Upper lobe of right lung (tissue), 1 donor: Measurements from ENCODE around the gene SPAM1. TPM values are rescaled to one million over a fixed set of nuclear protein-coding genes. Genes with fewer than 3 reads are reported as not detected.

Experiments used
- ATAC-seq: fragments of 200-7000 bp; cut with Tn5 transposase; one replicate; pipeline ENCODE4 v1.9.1; 2020; ENCODE audit warnings: mild to moderate bottlenecking, moderate library complexity
- DNase-seq: peaks from one replicate; pipeline ENCODE4 v3.0.0-alpha.2; 2020
- H3K27ac ChIP-seq: fragments of 200-600 bp; one replicate; pipeline ENCODE4 v1.8.0; 2022
- H3K27me3 ChIP-seq: fragments of 200-600 bp; one replicate; pipeline ENCODE4 v1.8.0; 2022; ENCODE audit warnings: mild to moderate bottlenecking
- H3K36me3 ChIP-seq: fragments of 200-600 bp; one replicate; pipeline ENCODE4 v1.8.0; 2022
- H3K4me1 ChIP-seq: fragments of 200-600 bp; one replicate; pipeline ENCODE4 v1.8.0; 2022
- H3K4me3 ChIP-seq: fragments of 200-600 bp; one replicate; pipeline ENCODE4 v1.8.0; 2022; ENCODE audit warnings: mild to moderate bottlenecking
- H3K9me3 ChIP-seq: fragments of 200-600 bp; one replicate; pipeline ENCODE4 v1.8.0; 2022
- CTCF ChIP-seq: fragments of 200-600 bp; IDR thresholded peaks from one replicate; pipeline ENCODE4 v1.8.0; 2022; ENCODE audit warnings: antibody characterized with exemption
- intact Hi-C: fragments of 100-400 bp; cut with DNase I; formaldehyde crosslinking; loops from one replicate; pipeline ENCODE4 v1.11.0; 2022
- total RNA-seq: library from RNA; stranded (reverse); fragmentation: NEBNext Ultra II Directional; extraction: Animal tissue kit (Norgen Biotek cat#: 25700); gene quantifications from one replicate; pipeline ENCODE4 v1.2.1, GENCODE V29; 2021
- donor health status: DM: no; HTN: yes; CAD: no; lungs with severe emphysema.

SPAM1 gene
- total RNA-seq, 1 donor from 2014 or later = not detected

- no peaks in the 10 kb centered on the region for H3K27me3 ChIP-seq
- no peaks in the 10 kb centered on the region for H3K36me3 ChIP-seq
- DNase-seq (no peak), ATAC-seq (no peak)
- no peak overlapping the region for H3K4me3 ChIP-seq
- no peaks in the 10 kb centered on the region for H3K9me3 ChIP-seq
- TF ChIP-seq CTCF = no peak
- H3K27ac ChIP-seq = no peak overlapping the region
- no peaks in the 10 kb centered on the region for H3K4me1 ChIP-seq
- intact Hi-C loops = no loop called here
These were observed 52.0 kb downstream of the SPAM1 start for GRCh38 chr7:123977081-123977480.

GRCh38 chr7:123979876-123980275, 54.8 kb downstream of the SPAM1 start:
- no peak for ATAC-seq
- intact Hi-C loops = no loop called here
- TF ChIP-seq CTCF = no peak

DNA sequence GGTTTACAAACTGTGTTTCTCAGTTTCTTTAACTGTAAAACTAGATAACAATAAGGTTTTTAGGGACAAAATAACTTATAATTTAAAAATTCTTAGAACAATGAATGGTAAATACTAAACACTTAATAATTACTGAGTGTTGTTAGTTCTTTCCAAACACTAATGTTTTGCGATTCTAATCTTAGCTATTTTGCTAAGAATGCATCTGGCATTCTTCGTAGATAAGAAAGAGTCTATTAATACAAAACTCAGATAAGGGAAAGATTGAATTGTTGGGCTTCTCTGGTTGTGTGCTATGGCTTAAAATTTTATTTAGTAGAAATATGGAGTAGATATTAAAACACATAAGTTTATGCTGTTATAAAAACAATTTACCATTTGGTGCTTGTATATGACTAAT, 62.4 kb downstream of the SPAM1 start:
- Histone ChIP-seq H3K27me3 (no peaks in the 10 kb centered on the region), H3K27ac (no peak overlapping the region), H3K36me3 (no peaks in the 10 kb centered on the region), H3K9me3 (no peaks in the 10 kb centered on the region), H3K4me3 (no peak overlapping the region), H3K4me1 (no peaks in the 10 kb centered on the region)
- intact Hi-C loops = no loop called here
- ATAC-seq (no peak), DNase-seq (no peak)
- no peak for TF ChIP-seq CTCF

More at GRCh38 chr7:123979876-123980275, 54.8 kb downstream of the SPAM1 start:
- no peaks in the 10 kb centered on the region for H3K36me3 ChIP-seq
- no peaks in the 10 kb centered on the region for H3K27me3 ChIP-seq
- H3K4me3 ChIP-seq = no peak overlapping the region
- no peaks in the 10 kb centered on the region for H3K4me1 ChIP-seq
- no peaks in the 10 kb centered on the region for H3K9me3 ChIP-seq
- DNase-seq = no peak
- no peak overlapping the region for H3K27ac ChIP-seq

- no peak overlapping the region for H3K4me3 ChIP-seq
- DNase-seq (no peak), ATAC-seq (no peak)
- no peak for TF ChIP-seq CTCF
- no peaks in the 10 kb centered on the region for H3K27me3 ChIP-seq
- no peaks in the 10 kb centered on the region for H3K9me3 ChIP-seq
- H3K36me3 ChIP-seq = no peaks in the 10 kb centered on the region
- no peak overlapping the region for H3K27ac ChIP-seq
- intact Hi-C loops = no loop called here
- no peaks in the 10 kb centered on the region for H3K4me1 ChIP-seq
These were observed 68.0 kb downstream of the SPAM1 start for GRCh38 chr7:123992913-123993518.

GRCh38 chr7:123993996-123994395, 69.0 kb downstream of the SPAM1 start:
- no peaks in the 10 kb centered on the region for H3K36me3 ChIP-seq
- DNase-seq (no peak), ATAC-seq (no peak)
- TF ChIP-seq CTCF = no peak
- H3K27ac ChIP-seq = no peak overlapping the region
- H3K27me3 ChIP-seq = no peaks in the 10 kb centered on the region
- H3K4me1 ChIP-seq = no peaks in the 10 kb centered on the region
- no peaks in the 10 kb centered on the region for H3K9me3 ChIP-seq
- intact Hi-C loops = no loop called here
- H3K4me3 ChIP-seq = no peak overlapping the region

GRCh38 chr7:123994449-123994848, 69.4 kb downstream of the SPAM1 start:
- H3K4me3 ChIP-seq = no peak overlapping the region
- no peaks in the 10 kb centered on the region for H3K4me1 ChIP-seq
- H3K36me3 ChIP-seq = no peaks in the 10 kb centered on the region
- ATAC-seq (no peak), DNase-seq (no peak)
- intact Hi-C loops = no loop called here
- no peak overlapping the region for H3K27ac ChIP-seq
- H3K9me3 ChIP-seq = no peaks in the 10 kb centered on the region
- no peak for TF ChIP-seq CTCF
- no peaks in the 10 kb centered on the region for H3K27me3 ChIP-seq
